NCI-H510A treated with DMSO at 0.1 percent for 48 hours (cell line): ENCODE measurements around the gene CD200R1.
"Not testable (repeated sequence)": the region's sequence is repeated elsewhere in the genome, so short reads cannot be mapped to it uniquely, and the experiment has no call there.

Experiments
- DNase-seq: peaks from one replicate; lab custom pipeline; 2025; lab: John Stamatoyannopoulos, UW

Gene CD200R1

GRCh38 chr3:112973325-112974177 is 1.4 kb downstream of the CD200R1 start:
- DNase-seq = no peak

GRCh38 chr3:112972158-112972557 is 2.7 kb downstream of the CD200R1 start:
- DNase-seq = no peak

- DNase-seq = no peak
These were observed 7.1 kb downstream of the CD200R1 start for GRCh38 chr3:112967828-112968227.

- no peak for DNase-seq
These were observed 7.5 kb downstream of the CD200R1 start for GRCh38 chr3:112967425-112967824.

- no peak for DNase-seq
These were observed 8.3 kb downstream of the CD200R1 start for GRCh38 chr3:112966633-112967032.

- no peak for DNase-seq
These were observed 9.2 kb downstream of the CD200R1 start for GRCh38 chr3:112965656-112966055.

GRCh38 chr3:112963683-112964082 is 11.2 kb downstream of the CD200R1 start:
- DNase-seq = no peak

- no peak for DNase-seq
These were observed 15.9 kb downstream of the CD200R1 start for GRCh38 chr3:112958811-112959560.

GRCh38 chr3:112956351-112956750 is 18.6 kb downstream of the CD200R1 start:
- no peak for DNase-seq

- no peak for DNase-seq
These were observed 26.5 kb downstream of the CD200R1 start for GRCh38 chr3:112948346-112948838.

- no peak for DNase-seq
These were observed 43.0 kb downstream of the CD200R1 start for GRCh38 chr3:112931736-112932521.

- no peak for DNase-seq
These were observed 44.1 kb downstream of the CD200R1 start for GRCh38 chr3:112930771-112931170.

GRCh38 chr3:112925969-112926368 is 48.9 kb downstream of the CD200R1 start:
- no peak for DNase-seq

- DNase-seq = no peak
These were observed 49.3 kb downstream of the CD200R1 start for GRCh38 chr3:112925560-112925959.

GRCh38 chr3:112919541-112919940 is 55.4 kb downstream of the CD200R1 start:
- DNase-seq = not testable (repeated sequence)

GRCh38 chr3:112908252-112908651 is 66.7 kb downstream of the CD200R1 start:
- no peak for DNase-seq

GRCh38 chr3:112904786-112905185 is 70.1 kb downstream of the CD200R1 start:
- DNase-seq = no peak

GRCh38 chr3:112900113-112900512 is 74.8 kb downstream of the CD200R1 start:
- no peak for DNase-seq

GRCh38 chr3:112897791-112898190 is 77.1 kb downstream of the CD200R1 start:
- no peak for DNase-seq

GRCh38 chr3:112894258-112894657 is 80.6 kb downstream of the CD200R1 start:
- DNase-seq = no peak

GRCh38 chr3:112889357-112889756 is 85.5 kb downstream of the CD200R1 start:
- DNase-seq = no peak

- no peak for DNase-seq
These were observed 86.4 kb downstream of the CD200R1 start for GRCh38 chr3:112888381-112889085.
